Measurements from ENCODE around the gene NUDT7. TPM values are rescaled to one million over a fixed set of nuclear protein-coding genes. Genes with fewer than 3 reads are reported as not detected.

The NUDT7 gene
- total RNA-seq, 6 donors from 2014 or later, result 3.1 to 24.1 (median 6.8) TPM

DNA sequence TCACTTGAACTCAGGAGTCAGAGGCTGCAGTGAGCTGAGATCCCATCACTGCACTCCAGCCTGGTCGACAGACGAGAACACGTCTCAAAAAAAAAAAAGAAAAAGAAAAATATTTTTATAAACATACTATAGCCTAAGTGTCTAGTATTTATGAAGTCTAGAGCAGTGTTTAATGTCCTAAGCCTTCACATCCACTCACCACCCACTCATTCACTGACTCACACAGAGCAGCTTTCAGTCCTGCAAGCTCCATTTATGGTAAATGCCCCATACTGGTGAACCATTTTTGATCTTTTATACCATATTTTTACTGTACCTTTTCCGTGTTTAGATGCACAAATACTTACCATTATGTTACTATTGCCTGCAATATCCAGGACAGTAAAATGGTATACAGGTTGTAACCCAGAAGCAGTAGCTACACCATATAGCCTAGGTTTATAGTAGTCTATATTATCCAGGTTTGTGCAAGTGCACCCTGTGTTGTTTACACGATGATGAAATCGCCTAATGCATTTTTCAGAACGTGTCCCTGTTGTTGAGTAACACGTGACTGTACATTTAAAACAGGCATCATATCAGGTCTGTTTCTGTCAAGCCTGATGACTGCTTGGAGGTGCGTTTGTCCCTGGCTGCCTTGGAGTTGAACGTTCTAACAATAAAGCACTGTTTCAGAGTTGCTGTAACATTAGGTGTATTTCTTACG is 10.1 kb downstream of the NUDT7 start:
- Histone ChIP-seq H3K4me1 (no peaks in the 10 kb centered on the region), H3K36me3 (peaks cover 0 to 3% (median 0%) of the 10 kb centered on the region in 4 donors), H3K27me3 (no peaks in the 10 kb centered on the region), H3K9me3 (no peaks in the 10 kb centered on the region), H3K4me3 (no peak overlapping the region), H3K27ac (no peak overlapping the region)
- 89 to 92% methylated on average over 11 of the region's 11 CpGs for WGBS, 2 donors
- DNase-seq, result no peak
- no peak for ATAC-seq (ENCODE audit: low FRiP score in 2 of 2)
- TF ChIP-seq, protein P1, sequence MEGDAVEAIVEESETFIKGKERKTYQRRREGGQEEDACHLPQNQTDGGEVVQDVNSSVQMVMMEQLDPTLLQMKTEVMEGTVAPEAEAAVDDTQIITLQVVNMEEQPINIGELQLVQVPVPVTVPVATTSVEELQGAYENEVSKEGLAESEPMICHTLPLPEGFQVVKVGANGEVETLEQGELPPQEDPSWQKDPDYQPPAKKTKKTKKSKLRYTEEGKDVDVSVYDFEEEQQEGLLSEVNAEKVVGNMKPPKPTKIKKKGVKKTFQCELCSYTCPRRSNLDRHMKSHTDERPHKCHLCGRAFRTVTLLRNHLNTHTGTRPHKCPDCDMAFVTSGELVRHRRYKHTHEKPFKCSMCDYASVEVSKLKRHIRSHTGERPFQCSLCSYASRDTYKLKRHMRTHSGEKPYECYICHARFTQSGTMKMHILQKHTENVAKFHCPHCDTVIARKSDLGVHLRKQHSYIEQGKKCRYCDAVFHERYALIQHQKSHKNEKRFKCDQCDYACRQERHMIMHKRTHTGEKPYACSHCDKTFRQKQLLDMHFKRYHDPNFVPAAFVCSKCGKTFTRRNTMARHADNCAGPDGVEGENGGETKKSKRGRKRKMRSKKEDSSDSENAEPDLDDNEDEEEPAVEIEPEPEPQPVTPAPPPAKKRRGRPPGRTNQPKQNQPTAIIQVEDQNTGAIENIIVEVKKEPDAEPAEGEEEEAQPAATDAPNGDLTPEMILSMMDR (IDR thresholded peaks at IDR 0.05), result no peak
- TF ChIP-seq EP300 (IDR thresholded peaks at IDR 0.05) (no peak), POLR2AphosphoS5 (IDR thresholded peaks at IDR 0.05) (no peak), POLR2A (IDR thresholded peaks at IDR 0.05) (no peak)

DNA sequence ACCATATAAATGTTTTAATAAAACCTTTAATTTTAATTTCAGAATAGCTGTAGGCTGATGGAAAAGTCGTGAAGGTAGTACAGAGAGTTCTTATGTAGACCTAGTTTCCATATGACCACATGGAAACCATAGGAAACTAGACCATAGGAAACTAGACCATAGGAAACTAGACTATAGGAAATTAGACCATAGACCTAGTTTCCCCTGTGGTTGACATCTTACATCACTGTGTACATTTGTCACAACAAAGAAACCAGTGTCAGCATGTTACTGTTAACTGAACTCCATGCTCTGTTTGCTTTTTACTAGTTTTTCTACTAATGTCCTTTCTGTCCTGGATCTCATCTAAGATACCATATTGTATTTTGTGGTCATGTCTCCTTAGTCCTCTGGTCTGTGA is 14.6 kb downstream of the NUDT7 start:
- TF ChIP-seq POLR2AphosphoS5 (IDR thresholded peaks at IDR 0.05) (no peak), POLR2A (IDR thresholded peaks at IDR 0.05) (no peak), EP300 (IDR thresholded peaks at IDR 0.05) (no peak)
- TF ChIP-seq, protein P1 (IDR thresholded peaks at IDR 0.05), result no peak
- Histone ChIP-seq H3K4me3 (no peak overlapping the region), H3K9me3 (no peaks in the 10 kb centered on the region), H3K4me1 (no peaks in the 10 kb centered on the region), H3K27ac (no peak overlapping the region), H3K27me3 (no peaks in the 10 kb centered on the region), H3K36me3 (no peaks in the 10 kb centered on the region)
- DNase-seq (no peak), ATAC-seq (ENCODE audit: low FRiP score in 2 of 2) (no peak)
- 51 to 59% methylated on average over 1 of the region's 1 CpG for whole genome bisulfite sequencing, 2 donors

DNA sequence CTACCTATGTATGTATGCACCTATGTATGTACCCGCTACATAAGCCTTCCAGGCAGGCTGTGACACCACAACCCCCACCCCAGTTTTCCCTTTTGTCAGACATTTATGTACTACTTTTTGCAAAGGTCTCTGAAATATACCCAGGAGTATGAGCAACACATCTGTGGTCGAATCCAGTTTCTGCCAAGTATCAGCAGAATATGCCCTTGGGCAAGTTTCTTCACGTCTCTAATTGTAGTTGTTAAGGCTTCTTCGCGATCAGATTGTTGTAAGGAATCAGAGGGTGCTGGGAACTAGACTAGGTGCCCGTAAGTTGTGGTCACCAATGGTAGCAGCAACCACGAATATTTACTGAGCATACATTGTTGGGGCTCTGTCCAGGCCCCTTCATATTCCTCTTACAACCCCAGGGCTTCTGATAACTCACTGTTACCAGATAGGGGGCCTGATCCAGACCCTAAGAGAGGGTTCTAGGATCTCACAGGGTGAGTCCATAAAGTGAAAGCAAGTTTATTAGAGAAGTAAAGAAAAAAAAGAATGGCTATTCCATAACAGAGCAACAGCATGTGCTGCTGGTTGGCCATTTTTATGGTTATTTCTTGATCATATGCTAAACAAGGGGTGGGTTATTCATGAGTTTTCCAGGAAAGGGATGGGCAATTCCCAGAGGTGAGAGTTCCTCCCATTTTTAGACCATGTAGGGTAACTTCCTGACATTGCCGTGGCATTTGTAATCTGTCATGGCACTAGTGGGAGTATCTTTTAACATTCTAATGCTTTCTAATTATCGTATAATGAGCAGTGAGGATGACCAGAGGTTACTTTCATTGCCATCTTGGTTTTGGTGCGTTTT is 16.6 kb downstream of the NUDT7 start:
- DNase-seq, result no peak
- Histone ChIP-seq H3K27ac (no peak overlapping the region), H3K27me3 (no peaks in the 10 kb centered on the region), H3K36me3 (no peaks in the 10 kb centered on the region), H3K4me1 (no peaks in the 10 kb centered on the region), H3K4me3 (no peak overlapping the region), H3K9me3 (no peaks in the 10 kb centered on the region)
- ATAC-seq (ENCODE audit: low FRiP score in 2 of 2), result no peak
- TF ChIP-seq POLR2A (IDR thresholded peaks at IDR 0.05) (no peak), POLR2AphosphoS5 (IDR thresholded peaks at IDR 0.05) (no peak), EP300 (IDR thresholded peaks at IDR 0.05) (no peak)
- TF ChIP-seq, protein P1 (IDR thresholded peaks at IDR 0.05), result no peak
- WGBS, 2 donors, result 79 to 89% methylated on average over 10 of the region's 10 CpGs

- Histone ChIP-seq H3K4me3 (no peak overlapping the region), H3K4me1 (no peaks in the 10 kb centered on the region), H3K9me3 (no peaks in the 10 kb centered on the region), H3K36me3 (no peaks in the 10 kb centered on the region), H3K27me3 (no peaks in the 10 kb centered on the region), H3K27ac (no peak overlapping the region)
- DNase-seq (no peak), ATAC-seq (ENCODE audit: low FRiP score in 2 of 2) (no peak)
- WGBS, 2 donors, result 80 to 90% methylated on average over 1 of the region's 1 CpG
- TF ChIP-seq POLR2AphosphoS5 (IDR thresholded peaks at IDR 0.05) (no peak), POLR2A (IDR thresholded peaks at IDR 0.05) (no peak), EP300 (IDR thresholded peaks at IDR 0.05) (no peak)
- TF ChIP-seq, protein P1 (IDR thresholded peaks at IDR 0.05), result no peak
These were observed 17.2 kb downstream of the NUDT7 start for GRCh38 chr16:77739559-77739892.
